ENCODE results near the gene BRD3. TPM values are rescaled to one million over a fixed set of nuclear protein-coding genes. Genes with fewer than 3 reads are reported as not detected.

The BRD3 gene
- polyA plus RNA-seq, 3 donors: 16.4 to 18.2 (median 17.1) TPM

- H3K27ac Mint-ChIP-seq: no peak overlapping the region
- 91% methylated on average over 4 of the region's 5 CpGs for WGBS (ENCODE audit: insufficient coverage)
These were observed 32.2 kb upstream of the BRD3 start for GRCh38 chr9:134100040-134100439.

DNA sequence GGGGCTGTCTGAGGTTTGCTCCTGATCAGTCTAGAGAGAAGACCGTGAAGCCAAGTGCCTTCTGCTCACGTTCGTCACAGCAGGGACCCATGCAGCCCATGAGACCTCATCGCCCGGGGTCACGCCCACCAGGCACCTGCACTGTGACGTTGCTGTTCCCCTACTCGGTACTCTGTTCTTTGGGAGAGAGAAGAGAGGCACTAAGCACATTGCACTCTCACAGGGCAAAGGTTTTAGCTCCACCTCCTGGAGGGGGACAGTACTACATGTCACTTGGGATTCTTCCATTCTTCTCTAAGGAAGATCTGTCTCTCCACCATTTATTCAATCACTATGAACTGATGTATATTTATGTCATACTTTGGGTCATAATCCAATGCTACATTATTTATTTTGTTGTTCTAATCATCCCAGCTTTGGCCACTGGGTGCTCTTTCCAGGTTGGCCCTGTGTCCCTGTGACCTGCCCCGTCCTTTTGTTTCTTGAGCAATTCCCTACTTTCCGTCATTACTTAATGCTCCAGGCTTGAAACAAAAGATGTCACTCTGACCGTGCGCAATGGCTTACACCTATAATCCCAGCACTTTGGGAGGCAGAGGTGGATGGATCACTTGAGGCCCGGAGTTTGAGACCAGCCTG is 31.4 kb upstream of the BRD3 start:
- Mint-ChIP-seq H3K36me3 (no peaks in the 10 kb centered on the region), H3K27me3 (ENCODE audit: low read depth in 3 of 3) (peaks cover 12 to 16% (median 14%) of the 10 kb centered on the region in 3 donors), H3K9me3 (peaks cover 0 to 5% (median 3%) of the 10 kb centered on the region in 7 donors), H3K27ac (peak overlapping the region in 1 of 7 donors; percentile 54), H3K4me1 (peaks cover 7% of the 10 kb centered on the region), H3K4me3 (peak overlapping the region in 1 of 2 donors; percentile 35)
- DNase-seq: peak; percentile 44 to 67 (median 54)
- Histone ChIP-seq H2AFZ (ENCODE audit: insufficient read depth, low read depth, low read length, poor library complexity, severe bottlenecking) (no peak overlapping the region), H3K27me3 (ENCODE audit: control insufficient read depth in 2 of 2, insufficient read depth in 2 of 2, low read length in 2 of 2) (no peaks in the 10 kb centered on the region), H3K9me3 (replicated peaks in 1 of 2; ENCODE audit: control insufficient read depth in 1 of 2, insufficient read depth in 1 of 2, low read length in 2 of 2) (no peaks in the 10 kb centered on the region), H3K4me2 (replicated peaks; ENCODE audit: extremely low read depth, low read length, poor library complexity, severe bottlenecking) (no peak overlapping the region), H3K27ac (ENCODE audit: low read depth in 1 of 2, low read length in 2 of 2) (no peak overlapping the region), H3K4me3 (replicated peaks in 1 of 3; ENCODE audit: low read depth in 2 of 3, low read length in 3 of 3) (no peak overlapping the region), H3K79me2 (ENCODE audit: insufficient read depth, low read length) (no peaks in the 10 kb centered on the region), H3K9ac (ENCODE audit: insufficient read depth, low read length, poor library complexity, severe bottlenecking) (no peak overlapping the region), H3K36me3 (replicated peaks in 1 of 2; ENCODE audit: control insufficient read depth in 1 of 2, insufficient read depth in 2 of 2, low read length in 2 of 2) (no peaks in the 10 kb centered on the region), H3K4me1 (ENCODE audit: control insufficient read depth in 1 of 2, insufficient read depth in 2 of 2, low read length in 2 of 2) (peaks cover 0 to 6% of the 10 kb centered on the region in 2 donors), H4K20me1 (ENCODE audit: insufficient read depth, low read length) (no peaks in the 10 kb centered on the region)
- WGBS (ENCODE audit: insufficient coverage): 39% methylated on average over 6 of the region's 13 CpGs
- intact Hi-C loops (cut with micrococcal nuclease): loop anchor here (5.0 kb wide), 2 partner anchors 307 to 317 kb away; no protein-coding TSS in a partner anchor
- TF ChIP-seq, protein P1, sequence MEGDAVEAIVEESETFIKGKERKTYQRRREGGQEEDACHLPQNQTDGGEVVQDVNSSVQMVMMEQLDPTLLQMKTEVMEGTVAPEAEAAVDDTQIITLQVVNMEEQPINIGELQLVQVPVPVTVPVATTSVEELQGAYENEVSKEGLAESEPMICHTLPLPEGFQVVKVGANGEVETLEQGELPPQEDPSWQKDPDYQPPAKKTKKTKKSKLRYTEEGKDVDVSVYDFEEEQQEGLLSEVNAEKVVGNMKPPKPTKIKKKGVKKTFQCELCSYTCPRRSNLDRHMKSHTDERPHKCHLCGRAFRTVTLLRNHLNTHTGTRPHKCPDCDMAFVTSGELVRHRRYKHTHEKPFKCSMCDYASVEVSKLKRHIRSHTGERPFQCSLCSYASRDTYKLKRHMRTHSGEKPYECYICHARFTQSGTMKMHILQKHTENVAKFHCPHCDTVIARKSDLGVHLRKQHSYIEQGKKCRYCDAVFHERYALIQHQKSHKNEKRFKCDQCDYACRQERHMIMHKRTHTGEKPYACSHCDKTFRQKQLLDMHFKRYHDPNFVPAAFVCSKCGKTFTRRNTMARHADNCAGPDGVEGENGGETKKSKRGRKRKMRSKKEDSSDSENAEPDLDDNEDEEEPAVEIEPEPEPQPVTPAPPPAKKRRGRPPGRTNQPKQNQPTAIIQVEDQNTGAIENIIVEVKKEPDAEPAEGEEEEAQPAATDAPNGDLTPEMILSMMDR (IDR thresholded peaks at IDR 0.05): peak; percentile 91

More at GRCh38 chr9:134100040-134100439, 32.2 kb upstream of the BRD3 start:
- H3K27ac ChIP-seq (ENCODE audit: low read depth in 1 of 2, low read length in 2 of 2): no peak overlapping the region
- no peaks in the 10 kb centered on the region for H3K36me3 Mint-ChIP-seq
- H3K9me3 Mint-ChIP-seq: peaks cover 0 to 7% (median 3%) of the 10 kb centered on the region in 7 donors
- H3K4me1 ChIP-seq (ENCODE audit: control insufficient read depth in 1 of 2, insufficient read depth in 2 of 2, low read length in 2 of 2): peaks cover 0 to 6% of the 10 kb centered on the region in 2 donors
- H3K79me2 ChIP-seq (ENCODE audit: insufficient read depth, low read length): no peaks in the 10 kb centered on the region
- no peaks in the 10 kb centered on the region for H3K36me3 ChIP-seq (replicated peaks in 1 of 2; ENCODE audit: control insufficient read depth in 1 of 2, insufficient read depth in 2 of 2, low read length in 2 of 2)
- no peak overlapping the region for H3K4me3 ChIP-seq (replicated peaks in 1 of 3; ENCODE audit: low read depth in 2 of 3, low read length in 3 of 3)
- H2AFZ ChIP-seq (ENCODE audit: insufficient read depth, low read depth, low read length, poor library complexity, severe bottlenecking): no peak overlapping the region
- H3K27me3 ChIP-seq (ENCODE audit: control insufficient read depth in 2 of 2, insufficient read depth in 2 of 2, low read length in 2 of 2): no peaks in the 10 kb centered on the region
- no peaks in the 10 kb centered on the region for H3K9me3 ChIP-seq (replicated peaks in 1 of 2; ENCODE audit: control insufficient read depth in 1 of 2, insufficient read depth in 1 of 2, low read length in 2 of 2)
- H3K4me1 Mint-ChIP-seq: peaks cover 7% of the 10 kb centered on the region
- TF ChIP-seq, protein P1 (IDR thresholded peaks at IDR 0.05): no peak
- H4K20me1 ChIP-seq (ENCODE audit: insufficient read depth, low read length): no peaks in the 10 kb centered on the region
- intact Hi-C loops (cut with micrococcal nuclease): no loop called here
- no peak overlapping the region for H3K4me2 ChIP-seq (replicated peaks; ENCODE audit: extremely low read depth, low read length, poor library complexity, severe bottlenecking)
- peaks cover 9 to 15% (median 15%) of the 10 kb centered on the region in 3 donors for H3K27me3 Mint-ChIP-seq (ENCODE audit: low read depth in 3 of 3)
- no peak overlapping the region for H3K4me3 Mint-ChIP-seq
- DNase-seq: no peak
- H3K9ac ChIP-seq (ENCODE audit: insufficient read depth, low read length, poor library complexity, severe bottlenecking): no peak overlapping the region
